Smooth muscle cell of the brain vasculature (primary cell): ENCODE results near the gene PTPRG.

Experiments
- DNase-seq: peaks from one replicate; pipeline ENCODE4 v3.0.0-alpha.2; 2012; ENCODE audit warnings: low read depth, low spot score

The PTPRG gene

GRCh38 chr3:61589856-61590255 is 28.5 kb downstream of the PTPRG start:
- DNase-seq: no peak

- no peak for DNase-seq
Observed at GRCh38 chr3:61591300-61591699, 29.9 kb downstream of the PTPRG start.

GRCh38 chr3:61593446-61594029 is 32.2 kb downstream of the PTPRG start:
- DNase-seq: no peak

GRCh38 chr3:61594144-61594963 is 33.0 kb downstream of the PTPRG start:
- no peak for DNase-seq

- DNase-seq: no peak
Observed at GRCh38 chr3:61594964-61595285, 33.6 kb downstream of the PTPRG start.

GRCh38 chr3:61595288-61595687 is 33.9 kb downstream of the PTPRG start:
- no peak for DNase-seq

- DNase-seq: no peak
Observed at GRCh38 chr3:61595826-61596225, 34.5 kb downstream of the PTPRG start.

- no peak for DNase-seq
Observed at GRCh38 chr3:61597906-61598305, 36.5 kb downstream of the PTPRG start.

- DNase-seq: no peak
Observed at GRCh38 chr3:61600195-61600594, 38.8 kb downstream of the PTPRG start.

GRCh38 chr3:61601831-61602230 is 40.5 kb downstream of the PTPRG start:
- DNase-seq: no peak

GRCh38 chr3:61602466-61602865 is 41.1 kb downstream of the PTPRG start:
- no peak for DNase-seq

GRCh38 chr3:61605589-61606175 is 44.3 kb downstream of the PTPRG start:
- DNase-seq: no peak

GRCh38 chr3:61606196-61606595 is 44.8 kb downstream of the PTPRG start:
- no peak for DNase-seq

- no peak for DNase-seq
Observed at GRCh38 chr3:61608072-61608471, 46.7 kb downstream of the PTPRG start.

- no peak for DNase-seq
Observed at GRCh38 chr3:61608711-61609110, 47.3 kb downstream of the PTPRG start.

- no peak for DNase-seq
Observed at GRCh38 chr3:61610316-61610715, 48.9 kb downstream of the PTPRG start.

- DNase-seq: no peak
Observed at GRCh38 chr3:61612211-61613194, 51.1 kb downstream of the PTPRG start.

- no peak for DNase-seq
Observed at GRCh38 chr3:61613666-61614065, 52.3 kb downstream of the PTPRG start.

GRCh38 chr3:61615643-61616042 is 54.3 kb downstream of the PTPRG start:
- no peak for DNase-seq

- no peak for DNase-seq
Observed at GRCh38 chr3:61616586-61616985, 55.2 kb downstream of the PTPRG start.

- no peak for DNase-seq
Observed at GRCh38 chr3:61617041-61617440, 55.7 kb downstream of the PTPRG start.

GRCh38 chr3:61617651-61618050 is 56.3 kb downstream of the PTPRG start:
- DNase-seq: no peak
